Lower leg skin (tissue), 4 donors: ENCODE data around the gene SDHAF1. TPM values are rescaled to one million over a fixed set of nuclear protein-coding genes. Genes with fewer than 3 reads are reported as not detected.

Experiments
- DNase-seq, 2 donors: peaks; one replicate each; pipeline ENCODE4 v3.0.0-alpha.2; 2019; ENCODE audit warnings: low spot score in 2 of 2
- H3K4me3 ChIP-seq: fragments of 200-600 bp; sonication (generic); 2 replicates; pipeline ENCODE4 v1.5.1; 2017; ENCODE audit warnings: mild to moderate bottlenecking, low read depth; ENCODE audit not compliant: poor library complexity, severe bottlenecking
- CTCF ChIP-seq, 3 donors: fragments of 450-650 bp; IDR thresholded peaks; one replicate each; pipeline ENCODE4 v1.5.1; 2016; ENCODE audit warnings: antibody characterized with exemption in 3 of 3, mild to moderate bottlenecking in 3 of 3, moderate library complexity in 2 of 3
- POLR2A ChIP-seq, 2 donors: fragments of 450-650 bp; IDR thresholded peaks; one replicate each; pipeline ENCODE4 v1.6.1; 2016 to 2017; ENCODE audit warnings: antibody characterized with exemption in 2 of 2, mild to moderate bottlenecking in 1 of 2, moderate library complexity in 1 of 2
- WGBS, 2 donors: methylation state at CpG; one replicate each; pipeline ENCODE4 v1.1.5; 2018; 5-methylcytosine and 5-hydroxymethylcytosine counted together
- intact Hi-C: fragments of 100-400 bp; cut with DNase I; formaldehyde crosslinking; loops from one replicate; pipeline ENCODE4 v1.15.0; 2023; ENCODE audit warnings: low total_unique reads
- total RNA-seq, 4 donors: library from RNA; depleted of rRNA; stranded (reverse); fragments of >200 nt; gene quantifications; one replicate each; pipeline ENCODE4 v1.1.0, GENCODE V29; 2016

Gene SDHAF1
- total RNA-seq, 4 donors from 2014 or later, result 51.6 to 83.8 (median 64.4) TPM

- intact Hi-C loops, result no loop called here
- H3K4me3 ChIP-seq, result no peak overlapping the region
- TF ChIP-seq POLR2A (IDR thresholded peaks at IDR 0.05), result no peak
- no peak for DNase-seq
- 87 to 89% methylated on average over 4 of the region's 4 CpGs for WGBS, 2 donors
Observed at GRCh38 chr19:35990156-35990555, 4.8 kb upstream of the SDHAF1 start.

GRCh38 chr19:35990771-35991730, 3.9 kb upstream of the SDHAF1 start:
- no peak for TF ChIP-seq POLR2A (IDR thresholded peaks at IDR 0.05)
- TF ChIP-seq CTCF (IDR thresholded peaks at IDR 0.05), result no peak
- 78 to 82% methylated on average over 10 of the region's 10 CpGs for WGBS, 2 donors
- H3K4me3 ChIP-seq, result no peak overlapping the region
- intact Hi-C loops, result no loop called here
- DNase-seq, result no peak

GRCh38 chr19:35991731-35992450, 3.1 kb upstream of the SDHAF1 start:
- intact Hi-C loops, result no loop called here
- no peak overlapping the region for H3K4me3 ChIP-seq
- TF ChIP-seq POLR2A (IDR thresholded peaks at IDR 0.05) (no peak), CTCF (IDR thresholded peaks at IDR 0.05) (no peak)
- 77 to 78% methylated on average over 7 of the region's 7 CpGs for WGBS, 2 donors
- no peak for DNase-seq

GRCh38 chr19:35992907-35993765, 1.9 kb upstream of the SDHAF1 start:
- H3K4me3 ChIP-seq, result no peak overlapping the region
- intact Hi-C loops, result no loop called here
- 76 to 78% methylated on average over 8 of the region's 8 CpGs for WGBS, 2 donors
- DNase-seq, result no peak
- TF ChIP-seq CTCF (IDR thresholded peaks at IDR 0.05) (no peak), POLR2A (IDR thresholded peaks at IDR 0.05) (no peak)

- WGBS, 2 donors, result 31 to 37% methylated on average over 29 to 38 of the region's 49 CpGs
- no peak overlapping the region for H3K4me3 ChIP-seq
- DNase-seq, result no peak
- TF ChIP-seq POLR2A (IDR thresholded peaks at IDR 0.05) (no peak), CTCF (IDR thresholded peaks at IDR 0.05) (no peak)
- intact Hi-C loops, result no loop called here
Observed at GRCh38 chr19:35993923-35994598, 927 bp upstream of the SDHAF1 start.
